HEK293T (cell line): ENCODE results near the gene ATP7A.
"Not testable (repeated sequence)": the region's sequence is repeated elsewhere in the genome, so short reads cannot be mapped to it uniquely, and the experiment has no call there.

Experiments
- CTCF ChIA-PET: fragments of 350-600 bp; formaldehyde crosslinking; extraction: SDS; loops from one replicate; lab custom pipeline; 2021; ENCODE audit warnings: antibody characterized with exemption, inconsistent platforms; lab: Yijun Ruan, JAX
- POLR2A ChIA-PET: fragments of 350-600 bp; formaldehyde crosslinking; extraction: SDS; loops from one replicate; lab custom pipeline; 2020; ENCODE audit warnings: antibody characterized with exemption, inconsistent platforms; lab: Yijun Ruan, JAX
- DNase-seq: peaks from one replicate; pipeline ENCODE4 v3.0.0; 2012; ENCODE audit warnings: mixed read lengths; ENCODE audit errors: extremely low spot score
- ARNT ChIP-seq: fragments of 450-650 bp; IDR thresholded peaks from 2 replicates; pipeline ENCODE4 v1.6.1; 2017; ENCODE audit warnings: mild to moderate bottlenecking
- BHLHE40 ChIP-seq: fragments of 450-650 bp; IDR thresholded peaks from 2 replicates; pipeline ENCODE4 v1.6.1; 2016; ENCODE audit warnings: mild to moderate bottlenecking, moderate library complexity, borderline replicate concordance
- CTBP1 ChIP-seq: fragments of 450-650 bp; IDR thresholded peaks from 2 replicates; pipeline ENCODE4 v1.6.1; 2016; ENCODE audit warnings: borderline replicate concordance
- ELF4 ChIP-seq: fragments of 450-650 bp; IDR thresholded peaks from 2 replicates; pipeline ENCODE4 v1.6.1; 2017; ENCODE audit warnings: antibody characterized with exemption
- FOXA1 ChIP-seq: fragments of 450-650 bp; IDR thresholded peaks from 2 replicates; pipeline ENCODE4 v1.6.1; 2016; ENCODE audit warnings: mild to moderate bottlenecking
- FOXK2 ChIP-seq: fragments of 450-650 bp; IDR thresholded peaks from 2 replicates; pipeline ENCODE4 v1.6.1; 2016; ENCODE audit warnings: mild to moderate bottlenecking
- FOXM1 ChIP-seq: fragments of 450-650 bp; IDR thresholded peaks from 2 replicates; pipeline ENCODE4 v1.6.1; 2017; ENCODE audit warnings: mild to moderate bottlenecking, borderline replicate concordance
- HDGF ChIP-seq: fragments of 450-650 bp; IDR thresholded peaks from 2 replicates; pipeline ENCODE4 v1.6.1; 2017; ENCODE audit warnings: antibody characterized with exemption, borderline replicate concordance
- L3MBTL2 ChIP-seq: fragments of 450-650 bp; conservative IDR thresholded peaks from 2 replicates; pipeline ENCODE4 v1.6.1; 2016; ENCODE audit warnings: mild to moderate bottlenecking
- LEF1 ChIP-seq: fragments of 450-650 bp; IDR thresholded peaks from 2 replicates; pipeline ENCODE4 v1.6.1; 2017; ENCODE audit warnings: mild to moderate bottlenecking, borderline replicate concordance
- NFRKB ChIP-seq: fragments of 450-650 bp; IDR thresholded peaks from 2 replicates; pipeline ENCODE4 v1.6.1; 2016; ENCODE audit warnings: mild to moderate bottlenecking, moderate library complexity
- SP1 ChIP-seq: fragments of 450-650 bp; IDR thresholded peaks from 2 replicates; pipeline ENCODE4 v1.6.1; 2017
- SUZ12 ChIP-seq: fragments of 450-650 bp; IDR thresholded peaks from 2 replicates; pipeline ENCODE4 v1.6.1; 2016; ENCODE audit warnings: mild to moderate bottlenecking
- TARDBP ChIP-seq: fragments of 450-650 bp; IDR thresholded peaks from 2 replicates; pipeline ENCODE4 v1.6.1; 2016
- ZNF384 ChIP-seq: fragments of 450-650 bp; IDR thresholded peaks from 2 replicates; pipeline ENCODE4 v1.6.1; 2016
- TF ChIP-seq, protein P1 (sequence below): fragments of 450-650 bp; IDR thresholded peaks from 2 replicates; pipeline ENCODE4 v1.6.1; 2016

ATP7A gene

DNA sequence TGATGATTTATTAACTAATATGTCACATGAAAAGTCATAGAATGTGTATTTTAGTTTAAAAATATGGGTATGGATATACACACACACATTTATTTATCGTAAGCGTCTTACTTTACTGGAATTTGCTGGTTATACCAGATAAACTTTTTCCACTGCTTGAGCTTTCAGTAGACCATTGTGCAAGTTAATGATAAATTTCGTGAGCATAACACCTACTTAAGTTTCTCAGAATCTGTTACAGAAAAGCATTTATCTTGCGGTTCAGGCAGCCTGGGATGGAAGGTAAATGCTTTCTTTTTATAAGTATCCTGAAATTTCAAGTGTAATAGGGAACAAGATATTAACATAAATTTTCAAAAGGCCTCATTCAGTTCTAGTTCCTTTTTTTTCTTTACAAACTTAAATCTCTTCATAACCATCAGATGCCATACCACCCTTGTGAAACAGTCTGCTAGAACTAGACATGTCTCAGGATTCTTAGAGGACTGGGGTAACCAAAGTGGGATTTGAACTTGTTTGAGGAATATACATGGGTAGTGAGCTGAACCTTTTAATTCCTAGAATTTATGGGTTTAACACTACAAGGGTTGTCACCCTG, 27.7 kb downstream of the ATP7A start:
- ChIA-PET CTCF (no interaction called here), POLR2A (no interaction called here)
- TF ChIP-seq ELF4 (no peak), CTBP1 (no peak), TARDBP (no peak), BHLHE40 (no peak), ARNT (no peak), NFRKB (no peak), ZNF384 (no peak), SP1 (no peak), LEF1 (no peak), HDGF (no peak), FOXA1 (no peak), SUZ12 (no peak), FOXK2 (no peak), FOXM1 (no peak)
- TF ChIP-seq, protein P1, sequence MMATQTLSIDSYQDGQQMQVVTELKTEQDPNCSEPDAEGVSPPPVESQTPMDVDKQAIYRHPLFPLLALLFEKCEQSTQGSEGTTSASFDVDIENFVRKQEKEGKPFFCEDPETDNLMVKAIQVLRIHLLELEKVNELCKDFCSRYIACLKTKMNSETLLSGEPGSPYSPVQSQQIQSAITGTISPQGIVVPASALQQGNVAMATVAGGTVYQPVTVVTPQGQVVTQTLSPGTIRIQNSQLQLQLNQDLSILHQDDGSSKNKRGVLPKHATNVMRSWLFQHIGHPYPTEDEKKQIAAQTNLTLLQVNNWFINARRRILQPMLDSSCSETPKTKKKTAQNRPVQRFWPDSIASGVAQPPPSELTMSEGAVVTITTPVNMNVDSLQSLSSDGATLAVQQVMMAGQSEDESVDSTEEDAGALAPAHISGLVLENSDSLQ, result no peak
- no peak for DNase-seq

DNA sequence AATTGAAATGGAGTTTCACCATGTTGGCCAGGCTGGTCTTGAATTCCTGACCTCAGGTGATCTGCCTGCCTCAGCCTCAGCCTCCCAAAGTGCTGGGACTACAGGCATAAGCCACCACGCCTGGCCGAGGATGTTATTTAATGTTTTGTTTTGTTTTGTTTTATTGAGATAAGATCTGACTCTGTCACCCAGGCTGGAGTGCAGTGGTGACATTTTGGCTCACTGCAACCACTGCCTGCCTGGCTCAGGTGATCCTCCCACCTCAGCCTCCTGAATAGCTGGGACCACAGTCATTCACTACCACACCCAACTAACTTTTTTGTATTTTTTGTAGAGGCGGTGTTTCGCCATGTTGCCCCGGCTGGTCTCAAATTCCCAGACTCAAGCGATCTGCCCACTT, 34.5 kb downstream of the ATP7A start:
- POLR2A ChIA-PET, CTCF ChIA-PET, DNase-seq: not testable (repeated sequence)

DNA sequence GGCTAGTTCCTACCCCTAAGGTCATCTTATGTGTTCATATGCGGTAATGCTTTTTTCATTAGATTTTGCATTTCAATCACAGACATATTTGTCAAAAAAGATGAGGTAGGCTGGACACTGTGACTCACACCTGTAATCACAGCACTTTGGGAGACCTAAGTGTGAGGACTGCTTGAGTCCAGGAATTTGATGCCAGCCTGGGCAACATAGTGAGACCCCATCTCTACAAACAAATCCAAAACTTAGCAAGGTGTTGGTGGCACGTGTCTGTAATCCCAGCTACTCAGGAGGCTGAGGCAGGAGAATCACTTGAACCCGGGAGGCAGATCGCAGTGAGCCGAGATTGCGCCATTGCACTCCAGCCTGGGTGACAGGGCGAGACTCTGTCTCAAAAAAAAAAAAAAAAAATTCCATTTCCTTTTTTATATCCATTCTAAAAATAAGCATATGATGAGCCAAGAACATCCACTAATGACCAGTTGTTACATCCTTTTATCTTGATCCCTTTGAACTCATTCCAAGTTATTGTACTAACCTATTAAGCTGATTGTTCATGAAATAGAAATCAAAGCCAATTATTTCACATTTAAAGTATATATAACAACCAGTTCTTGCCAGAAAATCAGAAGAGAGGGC, 35.5 kb downstream of the ATP7A start:
- TF ChIP-seq FOXK2 (no peak), BHLHE40 (no peak)
- ChIA-PET POLR2A (no interaction called here), CTCF (interaction anchor here (0.7 kb wide), 1 partner anchor 39 kb away, joined by 3 read pairs; no protein-coding TSS in a partner anchor)
- DNase-seq, result no peak

- no peak for DNase-seq
- ChIA-PET CTCF (interaction anchor here (0.7 kb wide), 1 partner anchor 39 kb away, joined by 3 read pairs; no protein-coding TSS in a partner anchor), POLR2A (no interaction called here)
- TF ChIP-seq FOXA1, result no peak
- TF ChIP-seq FOXK2, result no peak
- TF ChIP-seq BHLHE40, result no peak
- TF ChIP-seq L3MBTL2, result no peak
- no peak for TF ChIP-seq ARNT
- no peak for TF ChIP-seq SP1
- TF ChIP-seq SUZ12, result no peak
- TF ChIP-seq NFRKB, result no peak
- TF ChIP-seq ZNF384, result no peak
- no peak for TF ChIP-seq HDGF
- TF ChIP-seq FOXM1, result no peak
- no peak for TF ChIP-seq CTBP1
- no peak for TF ChIP-seq LEF1
- no peak for TF ChIP-seq TARDBP
- TF ChIP-seq, protein P1, result no peak
- TF ChIP-seq ELF4, result no peak
These were observed 36.1 kb downstream of the ATP7A start for GRCh38 chrX:77946571-77946970.

DNA sequence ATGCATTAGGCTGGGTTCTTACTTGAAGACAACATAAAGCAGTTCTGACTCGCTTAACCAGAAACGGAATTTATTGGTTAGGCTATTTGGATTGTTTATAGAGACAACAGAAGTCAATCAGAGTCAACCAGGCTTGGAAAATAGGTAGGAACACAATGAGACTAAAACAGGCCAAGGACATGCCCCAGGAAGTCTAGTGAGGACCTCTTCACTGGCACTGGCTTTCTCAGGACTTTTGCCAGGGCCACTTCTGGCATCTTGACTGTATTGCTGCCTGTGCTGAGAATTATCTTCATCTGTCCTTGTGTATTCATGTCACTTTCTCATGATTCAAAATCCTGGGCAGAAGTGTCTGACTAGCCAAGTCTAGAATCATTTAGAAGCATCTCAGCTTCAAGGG, 39.3 kb downstream of the ATP7A start:
- no peak for TF ChIP-seq FOXK2
- TF ChIP-seq BHLHE40, result no peak
- TF ChIP-seq ELF4, result no peak
- TF ChIP-seq SP1, result no peak
- TF ChIP-seq ARNT, result no peak
- TF ChIP-seq, protein P1, result no peak
- TF ChIP-seq ZNF384, result no peak
- no peak for TF ChIP-seq LEF1
- TF ChIP-seq NFRKB, result no peak
- no peak for TF ChIP-seq TARDBP
- TF ChIP-seq HDGF, result no peak
- no peak for TF ChIP-seq FOXA1
- TF ChIP-seq FOXM1, result no peak
- no peak for TF ChIP-seq SUZ12
- no peak for TF ChIP-seq L3MBTL2
- ChIA-PET CTCF (no interaction called here), POLR2A (interaction anchor here (0.9 kb wide), 1 partner anchor 51 kb away, joined by 3 read pairs; the partner anchor contains the start of gene COX7B)
- no peak for DNase-seq

GRCh38 chrX:77952173-77952572, 41.7 kb downstream of the ATP7A start:
- TF ChIP-seq CTBP1 (no peak), SUZ12 (no peak), ARNT (no peak), LEF1 (no peak), TARDBP (no peak), HDGF (no peak), ZNF384 (no peak), FOXK2 (no peak), ELF4 (no peak), FOXM1 (no peak), BHLHE40 (no peak), L3MBTL2 (no peak), SP1 (no peak), NFRKB (no peak), FOXA1 (no peak)
- TF ChIP-seq, protein P1, result no peak
- POLR2A ChIA-PET, result no interaction called here
- no peak for DNase-seq
- CTCF ChIA-PET, result no interaction called here
